Measurements from ENCODE around the gene TREX2.
"Not testable (repeated sequence)": the region's sequence is repeated elsewhere in the genome, so short reads cannot be mapped to it uniquely, and the experiment has no call there.

Gene TREX2

DNA sequence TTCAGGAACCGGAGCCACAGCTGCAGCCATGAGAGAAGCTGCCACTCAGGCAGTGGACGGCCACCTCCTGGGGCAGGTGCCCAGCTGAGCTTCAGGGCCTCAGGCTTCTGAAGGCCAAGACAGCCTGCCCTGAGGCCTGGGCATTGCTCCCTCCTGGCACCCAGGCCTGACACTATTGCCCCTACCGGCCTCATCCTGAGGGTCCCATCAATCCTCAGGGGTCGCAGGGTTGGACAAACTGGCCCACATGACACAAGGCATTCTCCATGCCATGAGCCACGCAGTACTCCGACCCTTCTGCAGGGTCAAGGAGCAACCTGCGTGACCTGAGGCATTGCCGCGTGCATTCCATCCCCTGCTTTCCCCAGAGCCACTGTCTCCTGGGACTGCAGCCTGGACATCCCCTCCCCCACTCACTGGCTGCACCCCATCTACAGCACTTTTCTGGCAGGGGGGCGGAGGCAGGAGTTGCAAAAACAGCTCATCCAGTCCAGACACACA lies 37.6 kb downstream of the TREX2 start:
- DNase-seq (ENCODE audit: low read depth) = no peak

DNA sequence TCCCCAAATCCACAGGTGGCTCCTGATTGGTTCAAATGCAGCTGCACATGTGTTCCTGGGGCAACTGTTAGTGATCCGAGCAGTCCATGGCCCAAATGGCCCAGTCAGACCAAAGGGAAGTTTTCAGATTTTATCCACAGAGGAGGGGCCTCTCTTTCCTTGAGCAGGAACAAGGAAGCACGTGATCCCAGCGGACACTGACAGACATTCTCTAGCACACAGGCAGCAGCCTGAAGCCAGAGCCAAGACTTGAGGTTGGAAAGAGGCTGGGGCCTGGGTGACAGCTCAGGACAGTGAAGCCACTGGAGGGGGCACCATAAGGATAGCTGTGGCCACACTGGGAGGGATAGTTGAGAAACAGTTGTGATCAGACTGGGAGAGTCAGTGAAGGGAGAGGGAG lies 38.1 kb downstream of the TREX2 start:
- DNase-seq (ENCODE audit: low read depth) = no peak

DNA sequence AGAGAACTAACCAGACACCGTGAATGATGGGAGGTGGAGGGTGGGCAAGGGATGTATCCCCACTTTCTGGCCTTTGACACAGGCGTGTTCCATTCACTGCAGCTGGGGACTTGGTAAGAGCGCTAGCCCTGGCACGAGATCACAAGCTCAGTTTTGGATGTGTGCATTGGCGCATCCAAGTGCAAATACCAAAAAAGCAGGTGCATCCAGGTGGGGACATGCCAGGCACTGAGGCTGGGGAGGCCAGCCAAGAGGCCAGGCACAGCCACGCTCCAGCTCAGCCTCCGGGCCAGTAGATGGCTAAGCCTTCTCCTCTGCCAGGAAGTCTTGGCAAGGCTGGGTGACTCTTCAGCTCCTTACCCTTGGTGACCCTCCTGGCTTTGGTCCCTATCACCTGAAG lies 39.0 kb downstream of the TREX2 start:
- no peak for DNase-seq (ENCODE audit: low read depth)

DNA sequence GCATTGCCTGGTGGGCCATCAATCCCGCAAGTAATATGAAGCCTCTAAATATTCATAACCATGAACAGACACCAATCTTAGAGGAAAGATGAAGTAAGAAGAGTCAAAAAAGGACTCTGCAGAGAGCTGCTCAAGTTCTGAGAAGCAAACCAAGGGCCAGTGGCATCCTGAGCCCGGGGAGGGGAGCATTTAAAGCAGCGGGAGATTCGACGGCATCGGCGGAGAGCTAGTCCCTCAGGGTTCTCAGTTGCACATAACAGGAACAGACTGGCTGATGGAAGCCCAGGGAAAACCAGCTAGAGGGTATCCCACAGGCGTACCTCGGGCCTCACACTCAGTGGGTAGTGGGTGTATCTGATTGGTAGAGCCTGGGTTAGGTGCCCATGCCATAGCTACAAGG lies 39.8 kb downstream of the TREX2 start:
- no peak for DNase-seq (ENCODE audit: low read depth)

DNA sequence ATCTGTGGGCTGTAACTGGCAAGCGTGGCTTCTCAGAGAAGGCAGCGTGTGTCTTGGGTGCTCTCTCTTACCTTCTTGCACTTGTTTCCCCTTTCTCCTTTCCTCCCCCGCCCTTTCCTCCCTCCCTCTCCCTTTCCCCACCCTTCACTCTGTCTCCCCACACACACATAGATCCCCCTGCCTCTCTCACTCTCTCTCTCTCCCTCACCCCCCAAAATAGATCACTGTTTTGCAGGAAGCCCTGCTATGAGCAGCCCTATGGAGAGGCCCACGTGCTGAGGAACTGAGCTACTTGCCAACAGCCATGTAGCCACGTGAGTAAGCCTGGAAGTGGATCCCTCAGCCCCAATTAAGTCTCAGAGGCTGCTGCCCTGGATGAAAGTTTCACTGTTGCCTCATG lies 40.4 kb downstream of the TREX2 start:
- DNase-seq (ENCODE audit: low read depth) = no peak

DNA sequence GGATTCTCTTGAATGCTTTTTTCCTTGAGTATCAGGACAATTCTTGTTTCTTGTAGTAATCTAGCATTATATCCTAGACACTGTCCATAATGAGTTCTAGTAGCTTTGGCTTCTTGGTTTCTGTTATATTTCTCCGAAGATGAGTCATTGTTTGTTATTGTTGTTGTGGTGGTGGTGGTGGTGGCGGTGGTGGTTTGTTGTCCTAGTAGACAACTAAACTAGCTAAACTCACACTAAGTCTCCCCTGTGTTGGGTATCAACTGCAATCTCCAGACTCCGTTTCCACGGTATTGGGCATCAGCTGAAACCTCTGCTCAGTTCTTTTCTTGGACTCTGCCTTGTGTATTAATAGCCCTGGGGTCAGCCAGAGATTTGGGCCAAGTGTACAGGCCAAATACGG lies 41.5 kb downstream of the TREX2 start:
- DNase-seq (ENCODE audit: low read depth) = not testable (repeated sequence)

DNA sequence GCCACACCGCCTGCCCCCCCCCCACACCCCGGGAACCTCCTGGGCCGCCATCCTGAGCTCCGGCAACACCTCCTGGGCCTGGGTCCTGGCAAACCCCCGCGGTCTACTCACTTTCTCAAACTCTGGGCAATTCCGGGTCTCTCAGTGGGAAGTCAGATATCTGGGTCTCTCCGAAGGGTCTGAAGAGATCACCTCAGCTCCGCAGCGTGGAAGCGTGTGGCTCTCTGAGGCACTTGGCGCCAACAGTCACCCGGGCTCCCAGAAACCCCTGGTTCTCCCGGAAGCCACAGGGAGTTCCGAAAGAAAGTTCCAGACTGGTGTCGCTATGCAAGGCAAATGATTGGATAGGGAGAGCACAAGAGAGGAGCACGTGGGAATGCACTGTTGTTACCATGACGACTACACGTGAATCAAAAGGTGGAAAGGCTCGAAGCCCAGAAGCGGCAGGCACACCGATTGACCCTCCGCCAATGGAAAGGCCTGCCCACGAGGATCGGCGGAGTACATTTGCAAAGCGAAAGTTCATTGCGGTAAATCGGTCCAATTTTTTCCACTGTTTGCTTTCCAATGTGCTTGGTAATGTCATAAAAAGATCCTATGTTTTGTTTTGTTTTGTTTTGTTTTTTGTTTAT lies 44.6 kb downstream of the TREX2 start, which contains the start of gene PNMA6E:
Gene PNMA6E, minus strand, starts transcription at position 218 of the 632 bp plus-strand sequence. CDS start 2,501 bp downstream, outside the sequence.
- DNase-seq (ENCODE audit: low read depth) = no peak

DNA sequence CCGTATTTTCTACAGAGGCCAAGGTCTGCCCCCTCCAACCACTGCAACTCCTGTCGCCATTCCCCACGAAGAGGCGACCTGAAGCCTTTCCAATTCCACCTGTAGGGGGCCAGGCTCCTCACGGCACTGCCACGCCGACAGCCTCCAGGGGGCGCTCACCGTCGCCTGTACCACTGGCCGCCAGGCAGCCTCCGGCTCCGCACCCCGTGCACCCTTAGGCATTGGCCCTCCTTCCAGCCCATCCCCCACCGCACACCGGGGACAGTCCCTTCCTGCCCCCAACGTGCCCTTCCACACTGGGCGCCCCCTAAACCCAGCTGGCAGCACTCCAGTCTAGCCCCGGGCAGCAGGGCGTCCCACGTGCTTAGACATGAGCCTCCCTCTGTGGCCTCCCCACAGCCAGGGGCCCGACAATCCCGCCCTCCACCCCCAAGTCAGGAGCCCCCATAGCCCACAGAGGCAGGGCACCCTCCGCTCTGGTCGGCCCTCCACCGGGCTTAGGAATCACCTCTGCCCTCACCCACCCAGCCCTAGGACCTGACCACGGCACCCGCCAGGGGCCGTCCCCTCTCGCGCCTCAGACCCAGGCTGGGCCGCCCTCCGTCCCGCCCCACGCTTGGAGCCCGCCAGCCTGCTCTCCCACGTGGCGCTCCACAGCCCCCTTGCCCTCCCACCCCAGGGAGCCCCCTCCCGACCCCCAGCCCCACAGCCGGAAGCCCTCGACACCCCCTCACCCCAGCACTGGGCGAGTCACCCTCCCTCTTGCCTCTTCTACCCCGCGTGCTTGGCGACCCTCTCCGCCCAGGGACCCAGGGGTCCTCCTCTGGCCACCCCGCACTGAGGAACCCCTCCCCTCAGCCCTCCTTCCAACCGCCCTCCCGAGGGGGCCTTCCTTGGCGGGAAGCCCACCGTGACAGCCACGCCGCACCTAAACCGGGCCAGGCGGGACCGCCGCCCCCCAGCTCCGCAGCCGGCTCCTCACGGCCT lies 45.4 kb downstream of the TREX2 start:
- DNase-seq (ENCODE audit: low read depth) = peak; percentile 6

DNA sequence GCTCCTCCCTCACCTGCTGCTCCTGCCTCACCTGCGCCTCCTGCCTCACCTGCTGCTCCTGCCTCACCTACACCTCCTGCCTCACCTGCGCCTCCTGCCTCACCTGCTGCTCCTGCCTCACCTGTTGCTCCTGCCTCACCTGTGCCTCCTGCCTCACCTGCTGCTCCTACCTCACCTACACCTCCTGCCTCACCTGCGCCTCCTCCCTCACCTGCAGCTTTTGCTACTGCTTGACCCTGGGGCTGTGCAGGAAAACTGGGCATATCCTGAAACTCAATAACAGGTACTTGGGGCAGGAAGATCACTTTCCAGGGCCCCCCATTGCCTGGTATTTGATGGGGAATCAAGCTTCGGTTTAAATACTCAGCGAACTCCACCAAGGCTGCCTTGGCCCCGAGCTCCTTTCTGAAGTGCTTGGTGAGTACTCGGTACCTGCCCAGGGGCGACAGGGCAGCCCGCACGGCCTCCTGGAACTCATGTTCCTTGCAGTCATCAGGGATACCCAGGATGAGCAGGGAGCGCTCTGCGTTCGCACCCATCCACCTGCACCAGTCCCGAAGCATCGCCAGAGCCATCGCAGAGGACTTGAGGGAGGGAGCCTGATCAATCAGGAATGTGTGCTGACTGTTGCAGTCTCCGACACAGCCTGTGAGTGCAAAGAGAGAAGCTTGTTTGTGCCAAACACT lies 47.4 kb downstream of the TREX2 start:
- no peak for DNase-seq (ENCODE audit: low read depth)

DNA sequence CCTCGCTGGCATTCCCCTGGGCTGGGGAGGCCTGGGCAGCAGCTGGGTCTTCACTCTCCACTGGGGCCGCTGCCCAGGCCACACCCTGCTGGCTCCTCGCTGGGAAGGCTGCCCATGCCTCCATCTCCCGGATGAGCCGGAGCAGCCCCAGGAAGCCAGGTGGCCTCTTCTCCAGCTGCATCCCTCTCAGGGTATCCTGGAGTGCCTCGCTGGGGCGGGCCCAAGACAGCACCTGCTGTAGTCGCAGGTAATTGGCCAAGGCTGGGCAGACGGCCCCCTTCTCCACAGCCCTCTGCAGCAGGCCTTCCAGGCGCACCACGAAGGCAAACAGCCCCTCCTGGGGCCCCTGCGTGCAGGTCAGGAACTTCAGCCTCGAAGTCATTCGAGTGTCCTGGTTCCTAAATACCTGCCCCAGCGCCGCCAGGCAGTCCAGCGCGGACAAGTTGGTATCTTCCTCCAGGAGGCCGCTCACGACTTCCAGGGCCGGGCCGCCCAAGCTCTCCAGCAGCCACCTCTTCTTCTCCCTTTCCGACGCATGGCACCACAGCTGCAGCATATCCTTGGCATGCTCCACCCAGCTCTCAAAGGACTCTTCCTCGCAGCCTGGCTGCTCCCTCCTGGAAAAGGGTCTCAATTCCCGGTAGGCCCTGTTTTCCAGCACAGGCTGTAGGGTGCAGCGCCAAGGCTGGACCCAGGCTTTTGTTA lies 48.4 kb downstream of the TREX2 start:
- DNase-seq (ENCODE audit: low read depth) = no peak

DNA sequence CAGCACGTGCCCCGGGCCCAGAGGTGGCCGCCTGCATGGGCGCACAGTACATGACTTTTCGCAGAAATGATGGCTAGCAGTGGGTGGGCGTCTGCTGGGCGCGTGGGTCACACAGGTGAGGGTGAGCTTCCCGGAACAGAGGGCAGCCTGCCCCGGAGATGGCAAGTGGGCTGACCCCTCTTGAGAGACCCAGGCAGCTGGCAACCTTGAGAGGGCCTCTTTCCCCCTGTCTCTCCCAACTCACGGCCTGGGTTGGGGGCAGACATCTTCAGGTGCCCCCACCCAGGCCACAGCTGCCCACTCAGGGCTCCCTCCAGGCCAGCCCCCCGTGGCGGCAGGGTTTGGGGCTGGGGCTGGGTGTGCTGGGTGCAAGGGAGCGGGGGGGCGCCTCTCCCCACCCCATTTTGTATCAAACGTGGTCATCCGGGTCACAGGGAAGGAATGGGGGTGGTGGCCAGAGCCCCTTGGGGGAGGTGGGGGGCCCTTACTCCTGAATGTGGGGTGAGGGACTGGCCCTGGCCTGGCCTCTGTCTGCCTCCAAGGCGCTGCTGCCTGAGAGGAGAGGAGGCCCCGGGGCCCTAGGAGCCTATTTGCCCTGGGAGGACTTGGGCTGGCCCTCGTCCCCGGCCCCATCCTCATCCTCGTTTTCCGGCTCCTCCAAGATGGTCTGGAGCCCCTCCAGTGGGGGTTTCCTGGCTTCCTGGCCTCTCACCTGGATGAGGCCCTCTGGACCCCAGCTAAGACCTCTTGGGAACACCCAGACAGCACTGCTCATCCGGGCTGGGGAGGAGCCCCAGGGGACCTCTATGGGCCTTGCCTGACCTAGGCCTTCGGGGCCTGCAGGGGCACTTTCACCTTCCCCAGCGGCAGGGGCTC lies 49.3 kb downstream of the TREX2 start:
- no peak for DNase-seq (ENCODE audit: low read depth)

DNA sequence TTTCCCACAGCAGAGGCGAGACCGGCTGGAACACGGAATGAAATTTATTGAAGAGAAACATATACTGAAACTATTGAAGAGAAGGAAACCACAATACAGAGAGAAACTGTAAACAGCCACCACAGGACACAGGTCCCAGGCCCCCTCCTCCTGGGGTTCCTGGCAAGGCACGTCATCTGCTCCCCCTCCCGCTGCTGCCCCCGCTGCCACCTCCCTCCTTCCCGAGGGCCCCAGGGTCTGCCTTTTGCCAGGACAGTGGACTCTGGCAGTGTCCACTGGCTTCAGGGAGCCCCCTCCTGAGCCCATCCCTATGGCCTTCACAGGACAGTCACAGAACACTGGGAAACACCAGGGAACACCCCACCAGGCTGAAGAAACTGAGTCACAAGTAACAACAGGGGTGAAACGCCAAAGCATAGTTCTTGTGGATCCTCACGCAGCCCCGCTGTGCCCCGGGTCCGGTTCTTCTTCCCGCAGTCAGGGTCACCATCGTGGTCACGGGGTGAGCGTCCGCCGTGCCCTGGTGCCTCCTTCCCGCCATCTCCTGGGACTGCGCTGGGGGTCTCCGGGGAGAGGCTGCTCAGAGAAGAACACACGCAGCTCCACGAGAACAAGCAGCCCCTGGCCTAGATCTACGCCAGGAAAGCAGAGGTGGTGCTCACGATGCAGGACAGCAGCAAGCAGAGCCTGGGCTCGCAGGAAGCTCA lies 50.1 kb downstream of the TREX2 start:
- DNase-seq (ENCODE audit: low read depth) = no peak

DNA sequence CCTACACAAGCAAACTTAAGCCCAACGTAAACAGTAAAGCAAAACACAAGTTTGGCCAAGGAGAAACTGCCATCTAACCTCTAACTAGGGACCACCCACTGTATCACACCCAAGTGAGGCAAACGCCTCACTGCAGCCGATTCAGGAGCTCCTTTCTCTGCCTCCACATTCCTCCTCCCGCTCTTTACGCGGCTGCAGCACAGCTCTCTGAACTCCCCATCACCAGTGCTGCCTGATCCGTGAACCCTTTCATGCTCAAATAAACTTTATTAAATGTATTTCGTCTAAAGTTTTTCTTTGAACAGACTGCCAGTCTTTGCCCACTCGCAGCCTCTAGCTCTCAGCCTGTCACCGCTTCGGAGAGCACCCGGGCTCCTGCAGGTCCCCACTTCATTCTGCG lies 51.2 kb downstream of the TREX2 start:
- no peak for DNase-seq (ENCODE audit: low read depth)
